IMR-90 (cell line): ENCODE results near the gene ARPP21. TPM values are rescaled to one million over a fixed set of nuclear protein-coding genes. Genes with fewer than 3 reads are reported as not detected.
"Not testable (repeated sequence)": the region's sequence is repeated elsewhere in the genome, so short reads cannot be mapped to it uniquely, and the experiment has no call there.

Experiments used
- ATAC-seq: fragments of 200-7000 bp; cut with Tn5 transposase; 2 replicates; pipeline ENCODE4 v1.9.1; 2020; ENCODE audit warnings: low read depth, mild to moderate bottlenecking, moderate library complexity
- BruUV-seq: library from RNA; stranded (reverse); fragments of 400-500 nt; replicated peaks from 2 replicates; lab custom pipeline; 2021; lab: Mats Ljungman, UMichigan
- CTCF ChIA-PET: fragments of 300-600 bp; formaldehyde crosslinking; extraction: SDS; loops from one replicate; lab custom pipeline; 2021; ENCODE audit warnings: antibody characterized with exemption; lab: Yijun Ruan, JAX
- POLR2A ChIA-PET: fragments of 300-600 bp; sonication (Branson Sonifier 250); formaldehyde crosslinking; loops from one replicate; lab custom pipeline; 2022; ENCODE audit warnings: antibody characterized with exemption; ENCODE audit not compliant: unreplicated experiment; lab: Charles Lee
- DNase-seq: peaks from one replicate; pipeline ENCODE4 v3.0.0; 2013
- H2AFZ ChIP-seq: replicated peaks from 2 replicates; pipeline ENCODE3; 2013; ENCODE audit warnings: low read length, mild to moderate bottlenecking; ENCODE audit not compliant: poor library complexity
- H2AK5ac ChIP-seq: 2 replicates; pipeline ENCODE4 v1.6.1; 2013; ENCODE audit warnings: low read depth, low read length, inconsistent platforms
- H2AK9ac ChIP-seq: replicated peaks from 2 replicates; pipeline ENCODE3; 2013; ENCODE audit warnings: mild to moderate bottlenecking, low read depth, low read length, moderate library complexity; ENCODE audit not compliant: poor library complexity
- H2BK120ac ChIP-seq: 2 replicates; pipeline ENCODE4 v1.6.1; 2013; ENCODE audit warnings: low read depth, low read length, inconsistent platforms
- H2BK15ac ChIP-seq: 3 replicates; pipeline ENCODE4 v1.6.1; 2013; ENCODE audit warnings: low read depth, low read length, inconsistent platforms
- H2BK20ac ChIP-seq: 2 replicates; pipeline ENCODE4 v1.6.1; 2013; ENCODE audit warnings: low read depth, mild to moderate bottlenecking, inconsistent platforms, low read length, moderate library complexity
- H2BK5ac ChIP-seq: 2 replicates; pipeline ENCODE4 v1.6.1; 2013; ENCODE audit warnings: mild to moderate bottlenecking, low read depth, low read length, inconsistent platforms; ENCODE audit not compliant: poor library complexity, severe bottlenecking
- H3K14ac ChIP-seq: replicated peaks from 2 replicates; pipeline ENCODE4 v1.6.1; 2013; ENCODE audit warnings: low read depth, low read length, inconsistent platforms
- H3K18ac ChIP-seq: 2 replicates; pipeline ENCODE4 v1.6.1; 2013; ENCODE audit warnings: low read depth, low read length, control low read depth
- H3K23ac ChIP-seq: 2 replicates; pipeline ENCODE4 v1.6.1; 2013; ENCODE audit warnings: low read depth, low read length, inconsistent platforms
- H3K27ac ChIP-seq: 2 replicates; pipeline ENCODE4 v1.5.1; 2013; ENCODE audit warnings: mild to moderate bottlenecking, control low read depth, low read length; ENCODE audit not compliant: insufficient read depth
- H3K27me3 ChIP-seq: 2 replicates; pipeline ENCODE4 v1.6.1; 2013; ENCODE audit warnings: low read length; ENCODE audit not compliant: control insufficient read depth, insufficient read depth
- H3K36me3 ChIP-seq: 2 replicates; pipeline ENCODE4 v1.6.1; 2013; ENCODE audit warnings: low read length, mixed read lengths; ENCODE audit not compliant: control insufficient read depth, insufficient read depth
- H3K4ac ChIP-seq: 2 replicates; pipeline ENCODE4 v1.6.1; 2013; ENCODE audit warnings: low read depth, low read length, inconsistent platforms
- H3K4me1 ChIP-seq: 2 replicates; pipeline ENCODE4 v1.6.1; 2013; ENCODE audit warnings: low read length, mixed read lengths; ENCODE audit not compliant: control insufficient read depth, insufficient read depth
- H3K4me2 ChIP-seq: 2 replicates; pipeline ENCODE4 v1.6.1; 2013; ENCODE audit warnings: low read depth, mild to moderate bottlenecking, control low read depth, low read length, moderate library complexity
- H3K4me3 ChIP-seq: 2 replicates; pipeline ENCODE4 v1.5.1; 2013; ENCODE audit warnings: low read depth, mild to moderate bottlenecking, control low read depth, low read length, moderate library complexity; ENCODE audit not compliant: insufficient read depth
- H3K56ac ChIP-seq: 2 replicates; pipeline ENCODE4 v1.6.1; 2013; ENCODE audit warnings: low read length, inconsistent platforms; ENCODE audit not compliant: insufficient read depth; ENCODE audit errors: extremely low read depth
- H3K79me1 ChIP-seq, 2 experiments: 2 replicates each; pipeline ENCODE4 v1.6.1; 2013; ENCODE audit warnings: low read length in 2 of 2, inconsistent platforms in 1 of 2, low read depth in 1 of 2
- H3K9ac ChIP-seq: 2 replicates; pipeline ENCODE4 v1.6.1; 2013; ENCODE audit warnings: low read depth, low read length, control low read depth
- H3K9me1 ChIP-seq: 2 replicates; pipeline ENCODE4 v1.6.1; 2013; ENCODE audit warnings: low read length, inconsistent platforms; ENCODE audit not compliant: insufficient read depth
- H3K9me3 ChIP-seq: 2 replicates; pipeline ENCODE4 v1.6.1; 2013; ENCODE audit warnings: low read length; ENCODE audit not compliant: control insufficient read depth, insufficient read depth
- H4K20me1 ChIP-seq: 2 replicates; pipeline ENCODE4 v1.6.1; 2013; ENCODE audit warnings: low read length, inconsistent platforms; ENCODE audit not compliant: insufficient read depth
- H4K5ac ChIP-seq: 2 replicates; pipeline ENCODE4 v1.6.1; 2013; ENCODE audit warnings: mild to moderate bottlenecking, low read depth, low read length, control low read depth
- H4K8ac ChIP-seq, 2 experiments: 2 replicates each; pipeline ENCODE4 v1.6.1; 2013; ENCODE audit warnings: low read depth in 2 of 2, low read length in 2 of 2, control low read depth in 1 of 2, inconsistent platforms in 1 of 2
- H4K91ac ChIP-seq: 2 replicates; pipeline ENCODE4 v1.6.1; 2013; ENCODE audit warnings: low read depth, low read length, inconsistent platforms; ENCODE audit not compliant: insufficient read depth
- WGBS, 2 experiments: methylation state at CpG; one replicate each; pipeline versions ENCODE4 v1.1.5 to v1.1.7; 2013; ENCODE audit warnings: missing lambda C conversion rate in 2 of 2; ENCODE audit not compliant: insufficient read length in 1 of 2; ENCODE audit errors: extremely low coverage in 2 of 2; 5-methylcytosine and 5-hydroxymethylcytosine counted together
- dilution Hi-C: fragments of 300-500 bp; cut with HindIII; formaldehyde crosslinking; loops from one replicate; pipeline ENCODE4 v1.14.3; 2018; ENCODE audit warnings: low sequenced_read_pairs; ENCODE audit not compliant: unreplicated experiment
- in situ Hi-C: fragments of 300-500 bp; cut with MboI; formaldehyde crosslinking; loops from 3 replicates; pipeline ENCODE4 v1.14.3; 2019; ENCODE audit warnings: low sequenced_read_pairs, inconsistent platforms, mixed read lengths
- intact Hi-C: fragments of 100-400 bp; cut with micrococcal nuclease; formaldehyde crosslinking; loops from 2 replicates; pipeline ENCODE4 v1.10.0; 2022
- polyA plus RNA-seq, 3 experiments: library from polyadenylated mRNA; depleted of rRNA; stranded (reverse); fragments of >200 nt; gene quantifications; 2 replicates each; pipeline ENCODE4 v1.2.3, GENCODE V29; 2012; ENCODE audit warnings: low replicate concordance in 1 of 3
- total RNA-seq: library from RNA; depleted of rRNA; stranded (reverse); fragments of >200 nt; gene quantifications from 2 replicates; pipeline ENCODE4 v1.2.3, GENCODE V29; 2012

The ARPP21 gene
- total and polyA plus RNA-seq, 2 of the 4 experiments (the other 2 are of a cell fraction), result not detected

GRCh38 chr3:35620238-35620637 is 19.1 kb upstream of the ARPP21 start:
- in situ Hi-C loops, H4K5ac ChIP-seq, intact Hi-C loops, H3K4me2 ChIP-seq, H3K56ac ChIP-seq, H3K9ac ChIP-seq, H3K27me3 ChIP-seq, CTCF ChIA-PET, H2AK5ac ChIP-seq, H3K27ac ChIP-seq, BruUV-seq, H2BK15ac ChIP-seq, H3K23ac ChIP-seq, H3K9me3 ChIP-seq, H2AFZ ChIP-seq, H3K36me3 ChIP-seq, H4K8ac ChIP-seq, H2BK120ac ChIP-seq, H4K91ac ChIP-seq, H3K18ac ChIP-seq, H3K79me1 ChIP-seq, POLR2A ChIA-PET, H4K20me1 ChIP-seq, H3K4ac ChIP-seq, H2AK9ac ChIP-seq, H2BK5ac ChIP-seq, H3K4me1 ChIP-seq, H3K14ac ChIP-seq, ATAC-seq, H2BK20ac ChIP-seq, dilution Hi-C loops, H3K4me3 ChIP-seq, H3K9me1 ChIP-seq, DNase-seq: not testable (repeated sequence)
- no CpG with 5 or more reads among the region's 2 CpGs for WGBS, 2 experiments
